WTC11 (cell line): ENCODE measurements around the gene TBC1D22A. TPM values are rescaled to one million over a fixed set of nuclear protein-coding genes. Genes with fewer than 3 reads are reported as not detected.

Experiments
- ATAC-seq: fragments of 200-7000 bp; cut with Tn5 transposase; 2 replicates; pipeline ENCODE4 v1.10.0; 2021; ENCODE audit warnings: mild to moderate bottlenecking, moderate library complexity
- CTCF ChIA-PET: fragments of 300-600 bp; sonication (Branson Sonifier 250); formaldehyde crosslinking; loops from one replicate; lab custom pipeline; 2021; ENCODE audit warnings: antibody characterized with exemption; lab: Charles Lee
- POLR2A ChIA-PET: fragments of 350-600 bp; sonication (Branson Sonifier 250); formaldehyde crosslinking; loops from one replicate; lab custom pipeline; 2021; ENCODE audit warnings: antibody characterized with exemption; lab: Charles Lee
- DNase-seq: peaks from one replicate; pipeline ENCODE4 v3.0.0; 2021; ENCODE audit warnings: low spot score
- H3K27ac Mint-ChIP-seq: 2 replicates; pipeline ENCODE4 v1.8.0; 2021; ENCODE audit warnings: mixed read lengths
- H3K27me3 Mint-ChIP-seq: 2 replicates; pipeline ENCODE4 v1.8.0; 2021; ENCODE audit warnings: low read depth, mild to moderate bottlenecking, moderate library complexity, mixed read lengths
- H3K36me3 Mint-ChIP-seq: 2 replicates; pipeline ENCODE4 v1.8.0; 2021; ENCODE audit warnings: mixed read lengths
- H3K4me1 Mint-ChIP-seq: 2 replicates; pipeline ENCODE4 v1.8.0; 2022; ENCODE audit warnings: mixed read lengths
- H3K4me3 Mint-ChIP-seq: 2 replicates; pipeline ENCODE4 v1.8.0; 2021; ENCODE audit warnings: mild to moderate bottlenecking, moderate library complexity, mixed read lengths
- H3K9me3 Mint-ChIP-seq: 2 replicates; pipeline ENCODE4 v1.8.0; 2021; ENCODE audit warnings: mixed read lengths
- ATF1 ChIP-seq: sonication (generic); formaldehyde crosslinking; IDR thresholded peaks from 2 replicates; pipeline ENCODE4 v1.8.1; 2023; ENCODE audit warnings: mild to moderate bottlenecking, moderate library complexity, missing genetic modification reagents
- CREM ChIP-seq: sonication (generic); formaldehyde crosslinking; IDR thresholded peaks from 2 replicates; pipeline ENCODE4 v1.8.1; 2022; ENCODE audit warnings: mild to moderate bottlenecking, missing genetic modification reagents, moderate library complexity
- ETV6 ChIP-seq: sonication (generic); formaldehyde crosslinking; IDR thresholded peaks from 2 replicates; pipeline ENCODE4 v1.8.1; 2022; ENCODE audit warnings: mild to moderate bottlenecking, missing genetic modification reagents
- HMGA2 ChIP-seq: fragments of 250-450 bp; sonication (Bioruptor Pico); IDR thresholded peaks from 2 replicates; pipeline ENCODE4 v1.4.0; 2021; ENCODE audit warnings: mild to moderate bottlenecking, moderate library complexity
- JAZF1 ChIP-seq: fragments of 250-450 bp; sonication (Bioruptor Pico); IDR thresholded peaks from 2 replicates; pipeline ENCODE4 v1.9.0; 2021; ENCODE audit warnings: moderate library complexity, mild to moderate bottlenecking, inconsistent platforms
- MYBL2 ChIP-seq: sonication (generic); formaldehyde crosslinking; IDR thresholded peaks from 2 replicates; pipeline ENCODE4 v1.8.1; 2023; ENCODE audit warnings: mild to moderate bottlenecking, moderate library complexity, missing genetic modification reagents
- RORB ChIP-seq: fragments of 250-450 bp; sonication (Bioruptor Pico); IDR thresholded peaks from 2 replicates; pipeline ENCODE4 v1.9.0; 2021; ENCODE audit warnings: mild to moderate bottlenecking
- TCF7 ChIP-seq: sonication (generic); formaldehyde crosslinking; IDR thresholded peaks from 2 replicates; pipeline ENCODE4 v1.8.0; 2022; ENCODE audit warnings: mild to moderate bottlenecking, low read depth, missing genetic modification reagents, moderate library complexity
- TP53 ChIP-seq: sonication (generic); formaldehyde crosslinking; IDR thresholded peaks from 2 replicates; pipeline ENCODE4 v1.8.1; 2023; ENCODE audit warnings: mild to moderate bottlenecking, missing genetic modification reagents
- ZNF263 ChIP-seq: sonication (generic); formaldehyde crosslinking; IDR thresholded peaks from 2 replicates; pipeline ENCODE4 v1.8.1; 2022; ENCODE audit warnings: low read depth, mild to moderate bottlenecking, moderate library complexity, missing genetic modification reagents
- ZNF416 ChIP-seq: fragments of 250-450 bp; sonication (Bioruptor Pico); IDR thresholded peaks from 2 replicates; pipeline ENCODE4 v1.9.0; 2021; ENCODE audit warnings: mild to moderate bottlenecking, inconsistent platforms
- ZNF671 ChIP-seq: fragments of 250-450 bp; sonication (Bioruptor Pico); IDR thresholded peaks from 2 replicates; pipeline ENCODE4 v1.8.0; 2021; ENCODE audit warnings: mild to moderate bottlenecking
- total RNA-seq: library from RNA; stranded (reverse); gene quantifications from 3 replicates; pipeline ENCODE4 v1.2.3, GENCODE V29; 2021
- TF ChIP-seq, protein P1 (sequence below): sonication (generic); formaldehyde crosslinking; IDR thresholded peaks from 2 replicates; pipeline ENCODE4 v1.8.0; 2022; ENCODE audit warnings: missing genetic modification reagents
- TF ChIP-seq, protein P2 (sequence below): sonication (generic); formaldehyde crosslinking; IDR thresholded peaks from 2 replicates; pipeline ENCODE4 v1.8.0; 2022; ENCODE audit warnings: mild to moderate bottlenecking, missing genetic modification reagents
- TF ChIP-seq, protein P3 (sequence below): sonication (generic); formaldehyde crosslinking; IDR thresholded peaks from 2 replicates; pipeline ENCODE4 v1.8.1; 2022; ENCODE audit warnings: low read depth, missing genetic modification reagents, borderline replicate concordance
- TF ChIP-seq, protein P4 (sequence below): sonication (generic); formaldehyde crosslinking; IDR thresholded peaks from 2 replicates; pipeline ENCODE4 v1.8.0; 2023; ENCODE audit warnings: mild to moderate bottlenecking, missing genetic modification reagents
- TF ChIP-seq, protein P5 (sequence below): sonication (generic); formaldehyde crosslinking; conservative IDR thresholded peaks from 2 replicates; pipeline ENCODE4 v1.8.1; 2023; ENCODE audit warnings: mild to moderate bottlenecking, low read depth, missing genetic modification reagents, moderate library complexity
- TF ChIP-seq, protein P6 (sequence below): sonication (generic); formaldehyde crosslinking; IDR thresholded peaks from 2 replicates; pipeline ENCODE4 v1.8.1; 2023; ENCODE audit warnings: mild to moderate bottlenecking, missing genetic modification reagents, moderate library complexity

Gene TBC1D22A
- total RNA-seq, 1 experiment from 2014 or later = 18.1 TPM

DNA sequence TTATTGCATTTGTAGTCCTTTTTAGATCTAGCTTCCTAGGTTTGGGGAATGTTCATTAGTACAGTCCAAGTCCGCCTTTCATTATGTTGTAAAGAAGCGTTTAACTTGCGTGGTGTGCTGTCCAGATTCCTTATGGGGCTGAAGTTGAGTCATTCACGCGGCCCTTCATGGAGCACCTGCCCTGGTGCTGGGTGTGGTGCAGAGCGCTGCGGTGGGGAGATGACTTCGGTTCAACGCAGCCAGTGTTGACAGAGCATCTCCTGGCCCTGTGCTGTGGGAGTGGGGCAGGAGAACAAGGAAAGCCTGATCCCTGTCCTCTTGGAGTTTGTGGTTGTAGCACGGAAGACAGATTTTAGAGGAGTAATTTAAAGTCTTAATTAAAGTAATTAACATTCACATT, 152.0 kb downstream of the TBC1D22A start (continued):
- TF ChIP-seq HMGA2 (CRISPR knock-in tag) = no peak
- TF ChIP-seq ZNF671 (CRISPR knock-in tag) = no peak
- TF ChIP-seq, protein P1, sequence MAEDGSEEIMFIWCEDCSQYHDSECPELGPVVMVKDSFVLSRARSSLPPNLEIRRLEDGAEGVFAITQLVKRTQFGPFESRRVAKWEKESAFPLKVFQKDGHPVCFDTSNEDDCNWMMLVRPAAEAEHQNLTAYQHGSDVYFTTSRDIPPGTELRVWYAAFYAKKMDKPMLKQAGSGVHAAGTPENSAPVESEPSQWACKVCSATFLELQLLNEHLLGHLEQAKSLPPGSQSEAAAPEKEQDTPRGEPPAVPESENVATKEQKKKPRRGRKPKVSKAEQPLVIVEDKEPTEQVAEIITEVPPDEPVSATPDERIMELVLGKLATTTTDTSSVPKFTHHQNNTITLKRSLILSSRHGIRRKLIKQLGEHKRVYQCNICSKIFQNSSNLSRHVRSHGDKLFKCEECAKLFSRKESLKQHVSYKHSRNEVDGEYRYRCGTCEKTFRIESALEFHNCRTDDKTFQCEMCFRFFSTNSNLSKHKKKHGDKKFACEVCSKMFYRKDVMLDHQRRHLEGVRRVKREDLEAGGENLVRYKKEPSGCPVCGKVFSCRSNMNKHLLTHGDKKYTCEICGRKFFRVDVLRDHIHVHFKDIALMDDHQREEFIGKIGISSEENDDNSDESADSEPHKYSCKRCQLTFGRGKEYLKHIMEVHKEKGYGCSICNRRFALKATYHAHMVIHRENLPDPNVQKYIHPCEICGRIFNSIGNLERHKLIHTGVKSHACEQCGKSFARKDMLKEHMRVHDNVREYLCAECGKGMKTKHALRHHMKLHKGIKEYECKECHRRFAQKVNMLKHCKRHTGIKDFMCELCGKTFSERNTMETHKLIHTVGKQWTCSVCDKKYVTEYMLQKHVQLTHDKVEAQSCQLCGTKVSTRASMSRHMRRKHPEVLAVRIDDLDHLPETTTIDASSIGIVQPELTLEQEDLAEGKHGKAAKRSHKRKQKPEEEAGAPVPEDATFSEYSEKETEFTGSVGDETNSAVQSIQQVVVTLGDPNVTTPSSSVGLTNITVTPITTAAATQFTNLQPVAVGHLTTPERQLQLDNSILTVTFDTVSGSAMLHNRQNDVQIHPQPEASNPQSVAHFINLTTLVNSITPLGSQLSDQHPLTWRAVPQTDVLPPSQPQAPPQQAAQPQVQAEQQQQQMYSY (CRISPR knock-in tag) = no peak
- no peak for TF ChIP-seq CREM
- TF ChIP-seq, protein P2, sequence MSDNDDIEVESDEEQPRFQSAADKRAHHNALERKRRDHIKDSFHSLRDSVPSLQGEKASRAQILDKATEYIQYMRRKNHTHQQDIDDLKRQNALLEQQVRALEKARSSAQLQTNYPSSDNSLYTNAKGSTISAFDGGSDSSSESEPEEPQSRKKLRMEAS = no peak
- TF ChIP-seq ATF1 (CRISPR knock-in tag) = no peak
- TF ChIP-seq, all 79 proteins: peak for 0

DNA sequence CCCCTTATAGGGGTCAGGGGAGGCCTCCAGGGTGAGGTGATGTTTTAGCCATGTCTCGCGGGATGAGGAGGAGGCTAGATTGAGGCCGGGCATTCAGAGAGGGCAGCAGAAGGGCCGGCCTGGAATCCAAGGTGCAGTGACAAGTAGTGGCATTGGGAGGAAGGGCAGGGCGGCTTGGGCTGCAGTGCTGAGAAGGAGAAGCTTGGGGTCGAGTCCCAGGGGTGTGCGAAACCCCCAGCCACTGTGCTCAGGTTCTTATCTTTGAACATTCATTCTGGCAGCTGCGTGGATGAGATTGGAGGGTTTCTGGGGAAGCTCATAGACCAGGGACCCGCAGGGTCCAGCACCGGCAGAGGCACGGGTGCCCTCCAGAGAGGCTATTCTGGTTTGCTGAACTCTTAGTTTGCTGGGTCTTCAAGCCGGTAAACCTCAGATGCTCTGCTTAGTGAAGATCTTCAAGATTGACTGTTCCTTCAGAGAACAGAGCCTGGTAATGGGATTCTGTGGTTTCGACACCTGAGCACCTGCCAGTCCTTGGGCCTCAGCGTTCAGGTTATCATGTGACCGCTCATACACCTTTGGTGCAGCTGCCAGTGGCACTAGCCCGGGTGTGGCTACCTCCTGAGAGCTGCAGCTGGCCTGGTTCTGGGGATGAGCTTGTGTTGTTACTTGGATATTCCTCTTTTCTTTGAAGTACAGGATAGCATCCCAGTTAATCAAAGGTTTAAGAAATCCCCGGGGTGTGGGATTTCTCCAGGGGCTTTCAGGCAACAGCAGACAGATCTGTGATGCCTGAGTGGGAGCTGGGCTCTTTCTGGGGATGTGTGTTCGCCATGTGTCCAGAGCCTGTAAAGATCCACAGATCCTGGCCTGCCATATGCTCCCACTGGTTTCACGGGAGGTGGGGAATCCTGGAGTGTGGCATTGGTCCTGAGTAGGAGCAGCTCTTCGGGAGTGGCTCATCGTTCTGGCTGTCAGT, 152.8 kb downstream of the TBC1D22A start:
- Mint-ChIP-seq H3K4me3 (no peak overlapping the region), H3K4me1 (no peaks in the 10 kb centered on the region), H3K27ac (no peak overlapping the region), H3K36me3 (peaks cover 12% of the 10 kb centered on the region), H3K9me3 (no peaks in the 10 kb centered on the region), H3K27me3 (no peaks in the 10 kb centered on the region)
- DNase-seq (no peak), ATAC-seq (no peak)
- ChIA-PET POLR2A (interaction anchor here (0.7 kb wide), 1 partner anchor 18 kb away, joined by 8 read pairs; no protein-coding TSS in a partner anchor), CTCF (no interaction called here)
- TF ChIP-seq ZNF671 (CRISPR knock-in tag) (no peak), ZNF416 (CRISPR knock-in tag) (no peak), TCF7 (CRISPR knock-in tag) (no peak), ETV6 (CRISPR knock-in tag) (no peak), TP53 (no peak), ZNF263 (CRISPR knock-in tag) (no peak), MYBL2 (CRISPR knock-in tag) (no peak), RORB (no peak), CREM (no peak), HMGA2 (CRISPR knock-in tag) (no peak), JAZF1 (CRISPR knock-in tag) (no peak)
- TF ChIP-seq, protein P3, sequence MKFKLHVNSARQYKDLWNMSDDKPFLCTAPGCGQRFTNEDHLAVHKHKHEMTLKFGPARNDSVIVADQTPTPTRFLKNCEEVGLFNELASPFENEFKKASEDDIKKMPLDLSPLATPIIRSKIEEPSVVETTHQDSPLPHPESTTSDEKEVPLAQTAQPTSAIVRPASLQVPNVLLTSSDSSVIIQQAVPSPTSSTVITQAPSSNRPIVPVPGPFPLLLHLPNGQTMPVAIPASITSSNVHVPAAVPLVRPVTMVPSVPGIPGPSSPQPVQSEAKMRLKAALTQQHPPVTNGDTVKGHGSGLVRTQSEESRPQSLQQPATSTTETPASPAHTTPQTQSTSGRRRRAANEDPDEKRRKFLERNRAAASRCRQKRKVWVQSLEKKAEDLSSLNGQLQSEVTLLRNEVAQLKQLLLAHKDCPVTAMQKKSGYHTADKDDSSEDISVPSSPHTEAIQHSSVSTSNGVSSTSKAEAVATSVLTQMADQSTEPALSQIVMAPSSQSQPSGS (CRISPR knock-in tag) = no peak
- TF ChIP-seq, protein P4, sequence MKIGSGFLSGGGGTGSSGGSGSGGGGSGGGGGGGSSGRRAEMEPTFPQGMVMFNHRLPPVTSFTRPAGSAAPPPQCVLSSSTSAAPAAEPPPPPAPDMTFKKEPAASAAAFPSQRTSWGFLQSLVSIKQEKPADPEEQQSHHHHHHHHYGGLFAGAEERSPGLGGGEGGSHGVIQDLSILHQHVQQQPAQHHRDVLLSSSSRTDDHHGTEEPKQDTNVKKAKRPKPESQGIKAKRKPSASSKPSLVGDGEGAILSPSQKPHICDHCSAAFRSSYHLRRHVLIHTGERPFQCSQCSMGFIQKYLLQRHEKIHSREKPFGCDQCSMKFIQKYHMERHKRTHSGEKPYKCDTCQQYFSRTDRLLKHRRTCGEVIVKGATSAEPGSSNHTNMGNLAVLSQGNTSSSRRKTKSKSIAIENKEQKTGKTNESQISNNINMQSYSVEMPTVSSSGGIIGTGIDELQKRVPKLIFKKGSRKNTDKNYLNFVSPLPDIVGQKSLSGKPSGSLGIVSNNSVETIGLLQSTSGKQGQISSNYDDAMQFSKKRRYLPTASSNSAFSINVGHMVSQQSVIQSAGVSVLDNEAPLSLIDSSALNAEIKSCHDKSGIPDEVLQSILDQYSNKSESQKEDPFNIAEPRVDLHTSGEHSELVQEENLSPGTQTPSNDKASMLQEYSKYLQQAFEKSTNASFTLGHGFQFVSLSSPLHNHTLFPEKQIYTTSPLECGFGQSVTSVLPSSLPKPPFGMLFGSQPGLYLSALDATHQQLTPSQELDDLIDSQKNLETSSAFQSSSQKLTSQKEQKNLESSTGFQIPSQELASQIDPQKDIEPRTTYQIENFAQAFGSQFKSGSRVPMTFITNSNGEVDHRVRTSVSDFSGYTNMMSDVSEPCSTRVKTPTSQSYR (CRISPR knock-in tag) = no peak
- TF ChIP-seq, protein P5, sequence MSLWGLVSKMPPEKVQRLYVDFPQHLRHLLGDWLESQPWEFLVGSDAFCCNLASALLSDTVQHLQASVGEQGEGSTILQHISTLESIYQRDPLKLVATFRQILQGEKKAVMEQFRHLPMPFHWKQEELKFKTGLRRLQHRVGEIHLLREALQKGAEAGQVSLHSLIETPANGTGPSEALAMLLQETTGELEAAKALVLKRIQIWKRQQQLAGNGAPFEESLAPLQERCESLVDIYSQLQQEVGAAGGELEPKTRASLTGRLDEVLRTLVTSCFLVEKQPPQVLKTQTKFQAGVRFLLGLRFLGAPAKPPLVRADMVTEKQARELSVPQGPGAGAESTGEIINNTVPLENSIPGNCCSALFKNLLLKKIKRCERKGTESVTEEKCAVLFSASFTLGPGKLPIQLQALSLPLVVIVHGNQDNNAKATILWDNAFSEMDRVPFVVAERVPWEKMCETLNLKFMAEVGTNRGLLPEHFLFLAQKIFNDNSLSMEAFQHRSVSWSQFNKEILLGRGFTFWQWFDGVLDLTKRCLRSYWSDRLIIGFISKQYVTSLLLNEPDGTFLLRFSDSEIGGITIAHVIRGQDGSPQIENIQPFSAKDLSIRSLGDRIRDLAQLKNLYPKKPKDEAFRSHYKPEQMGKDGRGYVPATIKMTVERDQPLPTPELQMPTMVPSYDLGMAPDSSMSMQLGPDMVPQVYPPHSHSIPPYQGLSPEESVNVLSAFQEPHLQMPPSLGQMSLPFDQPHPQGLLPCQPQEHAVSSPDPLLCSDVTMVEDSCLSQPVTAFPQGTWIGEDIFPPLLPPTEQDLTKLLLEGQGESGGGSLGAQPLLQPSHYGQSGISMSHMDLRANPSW = no peak
- TF ChIP-seq, protein P6, sequence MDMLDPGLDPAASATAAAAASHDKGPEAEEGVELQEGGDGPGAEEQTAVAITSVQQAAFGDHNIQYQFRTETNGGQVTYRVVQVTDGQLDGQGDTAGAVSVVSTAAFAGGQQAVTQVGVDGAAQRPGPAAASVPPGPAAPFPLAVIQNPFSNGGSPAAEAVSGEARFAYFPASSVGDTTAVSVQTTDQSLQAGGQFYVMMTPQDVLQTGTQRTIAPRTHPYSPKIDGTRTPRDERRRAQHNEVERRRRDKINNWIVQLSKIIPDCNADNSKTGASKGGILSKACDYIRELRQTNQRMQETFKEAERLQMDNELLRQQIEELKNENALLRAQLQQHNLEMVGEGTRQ (CRISPR knock-in tag) = no peak
